KMS-11 (cell line): Measurements from ENCODE around the gene DAZAP1.

Experiments
- H2AFZ ChIP-seq: fragments of 200-600 bp; sonication (generic); 2 replicates; pipeline ENCODE4 v1.6.1; 2016; ENCODE audit warnings: antibody characterized with exemption, mixed run types, low read depth
- H3K27ac ChIP-seq: fragments of 200-600 bp; sonication (generic); 2 replicates; pipeline ENCODE4 v1.6.1; 2016; ENCODE audit warnings: mild to moderate bottlenecking, mixed run types
- H3K27me3 ChIP-seq: fragments of 200-600 bp; sonication (generic); 2 replicates; pipeline ENCODE4 v1.6.1; 2017; ENCODE audit warnings: mild to moderate bottlenecking, low read depth, mixed run types, moderate library complexity; ENCODE audit not compliant: insufficient read depth
- H3K36me3 ChIP-seq: fragments of 200-600 bp; sonication (generic); 2 replicates; pipeline ENCODE4 v1.6.1; 2017; ENCODE audit warnings: mild to moderate bottlenecking, mixed run types; ENCODE audit not compliant: insufficient read depth
- H3K4me1 ChIP-seq: fragments of 200-600 bp; sonication (generic); 2 replicates; pipeline ENCODE4 v1.6.1; 2016; ENCODE audit warnings: mild to moderate bottlenecking, low read depth, mixed run types; ENCODE audit not compliant: poor library complexity, severe bottlenecking
- H3K4me2 ChIP-seq: fragments of 200-600 bp; sonication (generic); 2 replicates; pipeline ENCODE4 v1.7.0; 2016; ENCODE audit warnings: mild to moderate bottlenecking, mixed run types
- H3K4me3 ChIP-seq: fragments of 200-600 bp; sonication (generic); IDR thresholded peaks from 2 replicates; pipeline ENCODE4 v1.6.1; 2017; ENCODE audit warnings: low read depth, low read length, mixed read lengths; ENCODE audit not compliant: insufficient read depth
- H3K79me2 ChIP-seq: fragments of 200-600 bp; sonication (generic); 2 replicates; pipeline ENCODE4 v1.6.1; 2016; ENCODE audit warnings: low read depth, mixed run types; ENCODE audit not compliant: insufficient read depth
- H3K9ac ChIP-seq: fragments of 200-600 bp; sonication (generic); 2 replicates; pipeline ENCODE4 v1.6.1; 2016; ENCODE audit warnings: mild to moderate bottlenecking, mixed run types
- H4K20me1 ChIP-seq: fragments of 200-600 bp; sonication (generic); 2 replicates; pipeline ENCODE4 v1.6.1; 2016; ENCODE audit warnings: mild to moderate bottlenecking, mixed run types; ENCODE audit not compliant: insufficient read depth
- CTCF ChIP-seq: fragments of 200-600 bp; sonication (generic); conservative IDR thresholded peaks from 2 replicates; pipeline ENCODE4 v1.6.1; 2017; ENCODE audit warnings: low read depth, mild to moderate bottlenecking, antibody characterized with exemption, low read length, moderate library complexity, mixed read lengths

The DAZAP1 gene

GRCh38 chr19:1392939-1393530 lies 14.4 kb upstream of the DAZAP1 start:
- Histone ChIP-seq H2AFZ (no peak overlapping the region), H3K9ac (no peak overlapping the region), H3K79me2 (no peaks in the 10 kb centered on the region), H3K4me3 (no peak overlapping the region), H3K36me3 (no peaks in the 10 kb centered on the region), H3K4me2 (no peak overlapping the region), H3K4me1 (peaks cover 1% of the 10 kb centered on the region), H3K27me3 (no peaks in the 10 kb centered on the region), H4K20me1 (no peaks in the 10 kb centered on the region), H3K27ac (no peak overlapping the region)
- TF ChIP-seq CTCF = no peak

DNA sequence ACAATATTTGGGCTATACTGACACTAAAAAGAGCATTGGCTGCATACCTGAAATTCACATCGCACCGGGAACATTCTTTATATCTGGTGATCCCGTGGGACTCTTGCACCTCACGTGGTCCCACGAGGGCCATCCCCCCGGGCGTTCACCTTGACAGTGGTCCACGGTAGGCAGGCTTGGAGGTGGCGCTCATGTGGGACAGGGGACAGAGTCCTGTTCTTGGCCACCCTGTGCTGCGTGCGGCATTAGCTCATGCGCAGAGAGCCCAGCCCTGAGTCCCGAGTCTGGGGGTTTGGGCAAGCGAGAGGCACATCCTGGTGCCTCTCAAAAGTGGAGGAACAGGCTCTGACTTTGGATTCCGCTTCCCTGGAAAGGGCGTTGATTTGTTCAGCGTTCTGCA lies 13.5 kb upstream of the DAZAP1 start:
- H3K4me1 ChIP-seq = peaks cover 5% of the 10 kb centered on the region
- H3K4me3 ChIP-seq = no peak overlapping the region
- no peaks in the 10 kb centered on the region for H4K20me1 ChIP-seq
- no peaks in the 10 kb centered on the region for H3K79me2 ChIP-seq
- H3K4me2 ChIP-seq = no peak overlapping the region
- H3K27ac ChIP-seq = no peak overlapping the region
- no peaks in the 10 kb centered on the region for H3K27me3 ChIP-seq
- H3K9ac ChIP-seq = no peak overlapping the region
- no peaks in the 10 kb centered on the region for H3K36me3 ChIP-seq
- H2AFZ ChIP-seq = no peak overlapping the region
- TF ChIP-seq CTCF = no peak

- no peak overlapping the region for H3K9ac ChIP-seq
- no peaks in the 10 kb centered on the region for H3K36me3 ChIP-seq
- no peaks in the 10 kb centered on the region for H3K79me2 ChIP-seq
- H3K4me3 ChIP-seq = no peak overlapping the region
- no peak overlapping the region for H3K27ac ChIP-seq
- peaks cover 5% of the 10 kb centered on the region for H3K4me1 ChIP-seq
- no peaks in the 10 kb centered on the region for H4K20me1 ChIP-seq
- H3K4me2 ChIP-seq = no peak overlapping the region
- H2AFZ ChIP-seq = no peak overlapping the region
- no peaks in the 10 kb centered on the region for H3K27me3 ChIP-seq
- no peak for TF ChIP-seq CTCF
Observed at GRCh38 chr19:1394252-1395193, 12.9 kb upstream of the DAZAP1 start.

DNA sequence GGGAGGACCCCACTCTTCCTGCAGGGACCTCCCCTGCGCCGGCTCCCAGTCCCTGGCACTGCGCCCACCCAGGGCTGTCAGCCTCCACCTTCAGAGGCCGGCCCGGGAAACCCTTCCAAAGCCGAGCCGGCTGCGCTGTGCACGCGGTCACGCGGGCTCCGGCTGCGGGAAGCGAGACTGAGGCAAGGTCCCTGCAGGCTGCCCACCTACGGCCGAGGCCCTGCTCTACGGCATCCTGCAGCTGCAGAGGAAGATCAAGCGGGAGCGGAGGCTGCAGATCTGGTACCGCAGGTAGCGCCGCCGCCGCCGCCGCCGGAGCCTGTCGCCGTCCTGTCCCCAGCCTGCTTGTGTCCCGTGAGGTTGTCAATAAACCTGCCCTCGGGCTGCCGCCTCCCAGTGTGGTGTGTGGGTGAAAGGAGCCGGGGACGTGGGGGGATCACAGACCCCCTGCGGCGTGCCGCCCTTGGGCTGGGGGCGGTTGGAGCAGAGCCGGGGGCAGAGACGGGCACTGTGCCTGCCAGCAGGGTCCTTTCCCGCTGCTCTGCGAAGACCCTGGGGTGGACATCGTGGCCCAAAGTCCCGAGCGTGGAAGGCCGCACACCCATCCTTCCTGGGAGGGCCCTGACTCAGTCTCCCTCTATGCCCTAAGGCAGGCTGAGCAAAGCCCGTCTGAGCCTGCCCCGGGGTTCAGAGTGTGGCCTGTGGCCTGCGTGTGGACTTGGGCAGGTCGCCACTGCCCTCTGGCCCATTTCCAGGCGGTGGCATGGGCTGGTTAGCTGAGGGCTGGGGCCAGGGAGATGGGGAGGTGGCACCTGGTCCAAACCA lies 12.0 kb upstream of the DAZAP1 start:
- Histone ChIP-seq H3K27ac (no peak overlapping the region), H3K4me2 (no peak overlapping the region)

More for the DNA sequence above, 12.0 kb upstream of the DAZAP1 start:
- H4K20me1 ChIP-seq = no peaks in the 10 kb centered on the region
- H3K9ac ChIP-seq = no peak overlapping the region
- H3K36me3 ChIP-seq = no peaks in the 10 kb centered on the region
- no peak overlapping the region for H3K4me3 ChIP-seq
- H3K79me2 ChIP-seq = no peaks in the 10 kb centered on the region
- no peak overlapping the region for H2AFZ ChIP-seq
- H3K4me1 ChIP-seq = peaks cover 8% of the 10 kb centered on the region
- no peaks in the 10 kb centered on the region for H3K27me3 ChIP-seq
- TF ChIP-seq CTCF = no peak
